Measurements from ENCODE around the gene GLIS1.
A peak's percentile ranks its signal among the peaks of the same experiment; 100 is the strongest.
"Not testable (repeated sequence)": the region's sequence is repeated elsewhere in the genome, so short reads cannot be mapped to it uniquely, and the experiment has no call there.

GLIS1 gene

DNA sequence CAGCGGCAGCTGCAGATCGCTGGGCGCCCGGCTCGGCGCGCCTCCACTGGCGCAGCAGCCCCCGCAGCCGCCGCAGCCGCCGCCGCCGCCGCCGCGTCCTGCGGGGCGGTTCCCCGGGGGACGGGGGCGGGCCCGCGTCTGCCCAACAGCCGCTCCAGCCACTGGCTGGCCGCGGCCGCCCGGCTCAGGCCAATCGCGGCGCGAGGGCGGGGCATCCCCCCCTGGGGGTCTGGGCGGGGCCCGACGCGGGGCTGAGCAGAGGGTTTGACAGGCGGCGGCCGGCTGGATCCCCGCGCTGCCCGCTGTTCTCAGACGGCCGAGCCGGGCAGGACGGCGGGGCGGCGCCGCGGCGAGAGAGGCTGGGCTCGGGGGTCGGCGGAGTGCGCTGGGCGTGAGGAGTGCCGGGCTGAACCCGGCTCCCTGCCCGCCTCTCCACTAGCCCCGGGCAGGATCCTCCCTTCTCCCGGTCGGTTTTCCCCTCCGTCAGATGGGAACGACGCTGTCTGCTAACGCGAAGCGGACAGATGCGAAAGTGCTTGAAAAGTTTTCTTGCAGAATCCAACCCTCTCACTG lies at the start of gene GLIS1:
GLIS1 (minus strand) TSS at position 56 of the 573 bp plus-strand sequence. CDS start 1,100 bp downstream, outside the sequence.
- peak; percentile 71 to 75 for DNase-seq (ENCODE audit: low read depth in 2 of 2)

DNA sequence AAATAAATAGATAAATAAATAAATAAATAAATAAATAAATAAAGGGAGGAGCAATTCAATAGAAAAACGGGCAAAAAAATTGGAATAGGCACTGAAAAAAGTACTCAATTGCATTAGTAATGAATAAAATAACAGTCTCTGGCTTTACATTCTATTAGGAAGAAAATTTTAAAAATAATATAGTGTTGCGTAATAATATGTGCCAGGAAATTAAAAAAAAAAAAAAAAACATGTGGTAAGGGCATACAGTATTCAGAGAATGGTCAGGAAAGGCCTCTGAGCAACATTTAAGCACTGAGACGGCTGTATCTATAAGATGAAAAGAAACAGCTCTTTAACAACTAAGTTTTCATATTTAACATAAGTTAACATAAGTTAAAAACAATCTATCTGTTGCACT lies 48.7 kb upstream of the GLIS1 start:
- no peak for DNase-seq (ENCODE audit: low read depth in 2 of 2)

DNA sequence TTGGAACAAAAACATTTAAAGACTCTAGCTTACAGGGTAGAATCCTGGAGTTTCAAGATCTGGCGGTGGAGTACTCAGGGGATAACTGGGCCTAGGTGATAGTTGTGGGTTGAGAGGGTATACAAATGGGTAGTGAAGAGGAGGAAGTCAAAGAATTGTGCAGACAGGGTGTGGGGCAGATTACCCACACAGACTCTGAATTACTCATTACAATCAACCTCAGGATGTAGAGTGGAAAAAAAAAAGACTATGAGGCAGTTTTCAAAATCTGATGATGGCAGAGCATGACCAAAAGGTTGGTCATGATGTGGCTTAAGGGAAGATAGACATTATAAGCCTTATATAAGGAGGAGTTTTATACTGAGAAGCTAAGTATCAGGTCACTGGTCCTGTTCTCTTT lies 44.1 kb upstream of the GLIS1 start:
- DNase-seq (ENCODE audit: low read depth in 2 of 2) = no peak

DNA sequence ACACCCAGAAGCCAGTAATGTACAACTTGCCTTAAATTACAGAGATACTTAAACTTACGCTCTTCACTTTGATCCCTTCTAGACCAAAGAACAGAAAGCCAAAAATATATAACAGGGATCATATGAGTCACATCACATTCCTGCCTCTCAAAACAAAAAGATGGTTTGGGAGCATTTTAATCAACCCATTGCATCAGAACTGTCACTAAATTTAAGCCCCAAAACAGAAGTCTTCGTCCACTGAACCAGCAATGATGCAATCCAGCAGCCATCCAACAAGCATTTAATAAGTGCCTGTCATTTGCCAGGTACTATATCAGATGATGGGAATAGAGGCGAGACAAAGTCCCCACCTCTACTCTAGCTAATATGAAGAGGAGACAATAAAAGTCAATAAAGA lies 42.7 kb upstream of the GLIS1 start:
- DNase-seq (ENCODE audit: low read depth in 2 of 2) = peak; percentile 55 to 57

DNA sequence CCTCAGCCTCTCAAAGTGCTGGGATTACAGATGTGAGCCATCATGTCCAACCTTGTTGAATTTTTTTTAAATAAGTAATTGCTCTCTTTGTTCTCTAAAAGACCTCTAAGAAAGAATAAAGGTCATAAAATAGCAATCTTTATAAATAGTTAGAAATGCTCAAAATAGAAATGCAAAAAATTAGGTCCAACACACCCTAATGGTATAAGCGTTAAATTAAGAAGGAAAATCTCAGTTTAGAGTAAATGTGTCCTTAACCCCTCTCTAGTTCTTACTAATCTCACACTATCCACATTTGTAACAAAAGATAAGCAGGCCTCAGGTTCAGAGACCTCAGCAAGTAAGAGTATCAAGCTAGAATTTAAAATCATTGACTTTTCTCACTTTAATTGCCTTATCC lies 38.3 kb upstream of the GLIS1 start:
- no peak for DNase-seq (ENCODE audit: low read depth in 2 of 2)

DNA sequence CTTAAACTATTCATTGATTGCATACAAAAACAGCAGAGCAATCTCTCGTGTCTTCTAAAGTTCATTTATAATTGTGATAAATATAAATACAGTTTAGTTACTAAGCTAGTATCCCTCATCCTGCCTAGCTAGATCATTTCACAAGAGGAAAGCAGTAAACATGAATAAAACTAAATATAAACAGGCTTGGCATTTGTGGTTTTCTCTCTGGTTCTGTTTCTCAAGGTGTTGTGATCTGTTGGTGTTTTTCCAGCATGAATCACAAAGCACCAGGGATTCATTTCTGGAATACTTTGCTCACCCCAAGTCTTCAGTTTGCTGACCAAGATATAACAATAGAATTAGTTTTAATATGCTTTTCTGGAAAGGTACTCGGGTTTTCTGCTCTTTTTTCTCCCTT lies 32.7 kb upstream of the GLIS1 start:
- DNase-seq (ENCODE audit: low read depth in 2 of 2) = peak; percentile 43 to 50

DNA sequence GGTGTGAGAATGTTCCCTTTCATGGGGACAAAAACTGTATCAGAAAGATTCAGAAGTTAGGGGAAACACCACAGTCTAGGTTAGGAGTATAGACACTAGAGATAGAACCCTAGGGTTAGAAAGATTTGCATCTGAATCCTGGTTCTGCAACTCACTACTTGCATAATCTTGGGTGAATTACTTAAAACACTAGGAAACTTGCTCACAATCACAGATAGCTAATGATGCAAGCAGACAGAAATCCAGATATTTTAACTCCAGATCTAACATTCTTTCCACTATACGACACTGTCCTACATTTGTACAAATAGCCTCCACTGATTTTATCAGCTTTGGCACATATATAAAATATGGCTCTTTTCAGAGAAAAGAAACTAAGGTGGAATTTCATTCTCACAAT lies 30.8 kb upstream of the GLIS1 start:
- peak; percentile 36 to 50 for DNase-seq (ENCODE audit: low read depth in 2 of 2)

DNA sequence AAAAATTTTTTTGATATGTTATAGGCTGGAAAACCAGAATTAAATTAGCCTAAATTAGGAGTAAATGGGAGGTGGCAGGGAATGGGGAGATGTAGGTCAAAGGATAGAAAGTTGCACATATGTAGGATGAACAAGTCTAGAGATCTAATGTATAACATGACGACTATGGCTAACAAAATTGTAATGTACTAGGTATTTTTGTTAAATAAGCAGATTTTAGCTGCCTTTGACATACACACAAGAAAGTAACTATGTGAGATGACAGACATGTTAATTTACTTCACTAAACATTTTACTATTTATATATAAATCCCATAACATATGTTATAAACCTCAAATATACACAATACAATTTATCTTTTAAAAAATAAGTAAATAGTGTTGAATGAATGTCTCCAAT lies 30.2 kb upstream of the GLIS1 start:
- no peak for DNase-seq (ENCODE audit: low read depth in 2 of 2)

DNA sequence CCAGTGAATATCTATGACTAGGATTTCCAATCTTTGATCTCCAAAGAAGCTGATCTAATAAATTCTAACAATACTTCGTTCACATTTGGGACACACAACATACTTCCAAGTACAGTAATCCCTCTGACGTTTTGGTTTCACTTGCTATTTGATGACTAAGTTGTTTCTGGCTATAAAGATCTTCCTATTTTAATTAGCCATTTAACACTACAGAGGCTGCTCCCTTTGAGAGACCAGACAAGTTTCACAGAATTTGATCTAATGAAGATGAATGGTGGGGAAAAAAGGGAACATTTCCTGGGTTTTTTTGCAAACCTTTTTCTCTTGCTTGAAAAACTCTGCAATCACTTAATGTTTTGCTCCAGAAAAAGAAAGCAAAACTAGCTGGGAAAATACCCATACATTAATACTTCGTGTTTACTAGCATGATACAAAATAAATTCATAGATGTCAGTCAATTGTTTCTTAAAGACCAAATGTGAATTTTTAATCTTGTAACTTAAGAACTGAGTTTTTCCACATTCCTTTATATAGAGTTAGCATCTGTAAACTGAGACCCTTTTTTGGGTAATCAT lies 28.0 kb upstream of the GLIS1 start:
- no peak for DNase-seq (ENCODE audit: low read depth in 2 of 2)

DNA sequence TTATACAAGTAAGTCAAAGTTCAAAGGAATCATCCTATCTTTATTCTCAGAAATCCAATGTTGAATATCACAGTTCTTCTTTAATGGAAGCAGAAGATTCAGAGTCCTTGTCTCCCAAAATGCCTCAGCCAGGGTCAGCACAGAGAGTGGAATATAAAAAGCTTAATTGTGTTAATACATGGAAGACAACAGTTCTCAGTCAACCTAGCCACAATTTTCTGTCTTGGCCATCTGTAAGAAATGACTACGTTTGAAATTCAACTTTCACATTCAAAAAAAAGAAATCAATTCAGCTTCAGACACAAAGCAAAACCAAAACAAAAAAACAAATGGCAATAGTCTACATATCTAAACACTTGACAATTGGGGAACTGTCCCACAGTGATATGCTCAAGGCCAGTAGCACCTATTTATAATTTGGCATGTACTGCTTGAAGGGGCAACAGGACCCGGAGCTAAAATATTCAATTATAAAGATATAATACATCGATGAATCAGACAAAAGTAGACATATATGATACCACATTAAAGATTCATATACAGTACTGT lies 27.3 kb upstream of the GLIS1 start:
- no peak for DNase-seq (ENCODE audit: low read depth in 2 of 2)

DNA sequence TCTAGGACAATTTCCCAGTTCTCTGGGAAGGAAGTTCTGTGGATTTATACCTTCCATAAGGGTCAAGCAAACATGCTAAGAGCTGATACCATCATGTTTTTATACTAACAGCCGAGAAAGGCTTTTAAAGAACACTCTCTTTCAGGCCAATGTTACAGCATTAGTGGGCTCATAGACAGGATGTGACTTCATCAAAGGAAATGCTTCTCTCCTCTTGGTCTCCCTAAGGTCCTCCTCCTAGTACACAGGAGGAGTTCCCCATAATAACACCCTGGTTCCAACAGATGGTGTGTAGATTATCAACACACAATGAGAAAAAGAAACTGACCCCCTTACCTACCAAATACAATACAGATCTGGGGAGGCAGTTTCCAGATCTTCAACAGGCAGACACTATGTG lies 26.7 kb upstream of the GLIS1 start:
- peak in 1 of 2 experiments; percentile 23 for DNase-seq (ENCODE audit: low read depth in 2 of 2)

DNA sequence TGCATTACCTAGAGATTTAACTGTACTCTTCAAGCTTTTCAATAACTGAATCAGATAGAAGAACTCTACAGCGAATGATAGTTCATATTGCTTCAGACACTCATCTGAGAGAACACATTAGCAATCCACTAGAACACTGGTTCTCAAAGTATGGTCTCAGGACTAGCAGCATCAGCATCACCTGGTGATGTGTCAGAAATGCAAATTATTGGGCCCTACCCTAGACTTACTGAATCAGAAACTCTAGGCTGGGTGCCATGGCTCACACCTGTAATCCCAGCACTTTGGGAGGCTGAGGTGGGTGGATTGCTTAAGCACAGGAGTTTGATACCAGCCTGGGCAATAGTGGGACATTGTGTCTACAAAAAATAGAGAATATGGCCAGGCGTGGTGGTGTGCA lies 24.9 kb upstream of the GLIS1 start:
- DNase-seq (ENCODE audit: low read depth in 2 of 2) = no peak

DNA sequence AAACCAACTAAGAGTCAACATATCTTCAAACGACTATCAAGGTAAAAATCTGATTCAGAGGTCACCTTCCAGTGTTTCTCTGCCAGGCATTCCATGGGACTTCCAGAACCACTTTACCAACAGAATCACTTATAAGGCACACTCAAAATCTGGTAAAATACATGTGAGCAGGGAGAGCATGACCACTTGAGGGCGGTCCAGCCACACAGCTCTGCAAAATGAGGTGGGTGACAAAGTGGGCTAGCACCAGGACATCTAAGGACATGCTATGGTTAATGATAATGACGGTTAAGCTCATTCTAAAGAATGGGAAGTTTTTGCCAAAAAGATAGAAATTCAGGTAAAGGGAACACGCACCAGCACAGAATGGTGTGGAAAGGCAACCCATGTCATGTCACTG lies 24.5 kb upstream of the GLIS1 start:
- DNase-seq (ENCODE audit: low read depth in 2 of 2) = no peak

DNA sequence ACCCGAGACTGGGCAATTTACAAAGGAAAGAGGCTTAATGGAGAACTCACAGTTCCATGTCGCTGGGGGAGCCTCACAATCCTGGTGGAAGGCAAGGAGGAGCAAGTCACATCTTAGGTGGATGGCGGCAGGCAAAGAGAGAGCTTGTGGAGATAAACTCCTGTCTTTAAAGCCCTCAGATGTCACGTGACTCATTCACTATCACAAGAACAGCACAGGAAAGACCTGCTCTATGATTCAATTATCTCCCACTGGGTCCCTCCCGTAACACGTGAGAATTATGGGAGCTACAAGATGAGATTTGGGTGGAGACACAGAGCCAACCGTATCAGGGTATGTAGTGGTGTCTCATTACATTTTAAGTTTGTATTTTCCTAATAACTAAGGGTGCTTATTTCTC lies 21.5 kb upstream of the GLIS1 start:
- DNase-seq (ENCODE audit: low read depth in 2 of 2) = not testable (repeated sequence)

DNA sequence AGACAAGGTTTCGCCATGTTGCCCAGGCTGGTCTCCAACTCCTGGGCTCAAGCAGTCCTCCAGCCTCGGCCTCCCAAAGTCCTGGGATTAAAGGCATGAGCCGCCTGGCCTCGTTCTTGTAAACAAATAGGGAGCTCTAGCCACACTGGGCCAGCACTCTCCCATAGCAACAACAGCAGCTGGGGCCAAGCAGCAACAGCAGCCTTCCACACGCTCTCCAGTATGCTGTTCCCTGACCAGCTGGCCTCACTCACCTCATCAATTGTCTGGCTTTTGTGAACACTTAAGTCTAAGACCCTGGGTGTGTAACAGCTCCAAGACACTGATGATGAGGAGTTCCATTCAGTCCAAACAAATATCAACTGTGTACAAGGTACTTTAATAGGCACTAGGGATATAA lies 16.9 kb upstream of the GLIS1 start:
- DNase-seq (ENCODE audit: low read depth in 2 of 2) = no peak

DNA sequence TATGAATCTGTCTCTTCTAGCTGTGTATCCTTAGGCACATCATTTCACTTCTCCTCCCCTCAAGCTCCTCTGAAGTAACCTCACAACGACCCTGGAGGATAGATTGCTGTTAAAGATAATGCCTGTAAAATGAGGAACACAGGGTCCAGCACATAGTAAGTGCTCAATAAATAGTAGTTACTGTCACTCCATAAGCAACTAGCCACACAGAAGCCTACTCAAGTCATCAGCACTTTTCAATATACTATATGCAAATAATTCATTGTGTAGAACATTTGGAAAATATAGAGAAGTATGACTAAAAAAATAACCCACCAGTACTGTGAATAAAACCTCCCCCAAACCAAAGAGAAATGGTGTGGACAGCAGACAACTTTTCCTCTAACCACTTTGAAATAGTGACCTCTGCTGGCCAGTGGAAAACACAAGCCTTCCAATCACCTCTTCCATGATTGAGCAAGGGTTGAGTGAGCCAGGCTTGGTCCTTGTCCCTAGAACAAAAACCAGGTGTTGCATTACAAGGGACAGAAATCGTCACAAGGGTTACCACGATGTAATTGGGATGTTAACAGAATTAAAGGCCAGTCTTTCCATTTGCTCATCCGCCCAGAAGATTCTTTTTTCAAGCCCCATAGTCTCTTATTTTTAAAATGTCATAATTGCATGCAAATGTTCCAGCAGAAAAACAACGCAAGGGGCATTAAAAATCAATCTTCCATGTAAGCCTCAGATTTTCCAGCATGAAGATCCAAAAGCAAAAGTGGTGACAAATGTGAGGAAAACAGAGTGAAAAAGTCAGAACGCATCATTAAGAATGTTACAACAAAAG lies 15.7 kb upstream of the GLIS1 start:
- DNase-seq (ENCODE audit: low read depth in 2 of 2) = no peak

DNA sequence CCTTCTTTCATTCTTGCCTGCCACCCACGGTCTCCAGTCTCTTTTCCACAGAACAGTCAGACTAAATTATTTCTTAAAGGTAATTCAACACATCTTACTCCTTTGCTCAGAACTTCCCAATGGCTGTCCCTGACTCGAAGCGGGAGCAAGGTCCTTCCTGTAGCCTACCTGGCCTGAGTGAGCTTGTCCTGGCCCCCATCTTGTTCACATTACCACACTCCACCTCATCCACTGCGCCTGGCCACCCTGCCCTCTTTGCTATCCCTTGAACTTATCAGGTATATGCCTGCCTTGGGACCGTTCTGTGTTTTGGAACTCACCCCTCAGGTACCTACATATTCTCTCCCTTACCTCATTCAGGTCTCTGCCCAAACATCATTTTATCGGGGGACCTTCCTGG lies 13.3 kb upstream of the GLIS1 start:
- no peak for DNase-seq (ENCODE audit: low read depth in 2 of 2)

DNA sequence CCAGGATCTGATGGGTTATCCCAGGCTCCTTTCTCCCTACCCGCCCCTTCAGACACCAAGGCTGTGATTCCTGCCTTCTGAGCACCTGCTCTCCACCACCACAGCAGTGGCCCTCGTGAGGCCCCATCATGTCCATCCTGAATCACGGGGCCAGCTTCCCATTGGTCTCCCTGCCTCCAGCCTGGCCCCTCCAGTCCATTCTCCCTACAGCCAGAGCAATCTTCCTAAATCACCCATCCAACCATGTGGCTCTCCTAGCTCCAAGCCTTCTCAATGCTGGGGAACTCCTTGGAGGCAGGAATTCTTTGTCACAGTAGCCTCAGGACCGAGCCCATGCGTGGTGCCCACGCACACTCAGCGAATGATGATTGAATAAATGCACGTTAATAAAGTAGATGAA lies 8.9 kb upstream of the GLIS1 start:
- DNase-seq (ENCODE audit: low read depth in 2 of 2) = no peak

DNA sequence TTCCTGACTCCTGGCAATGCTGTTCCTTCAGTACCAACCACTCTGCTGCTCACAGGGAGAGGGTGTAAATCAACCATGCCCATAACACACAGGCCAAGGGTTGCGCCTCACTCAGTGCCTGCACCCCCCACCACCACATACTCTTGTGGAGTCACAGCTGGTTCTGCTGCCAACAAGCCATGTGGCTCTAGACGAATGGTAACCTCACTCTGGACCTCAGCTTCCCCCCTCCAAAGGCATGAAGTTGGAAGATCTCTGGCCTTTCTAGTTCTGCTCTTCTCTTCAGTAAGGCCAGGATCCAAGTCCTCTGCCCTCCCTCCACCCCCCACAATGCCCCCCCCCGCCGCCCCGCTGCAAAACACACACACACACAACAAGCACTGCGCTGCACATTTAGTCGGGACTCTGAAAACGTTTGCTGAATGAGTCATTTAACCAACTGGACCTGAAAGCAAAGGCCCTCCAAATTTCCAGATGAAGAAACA lies 1.7 kb upstream of the GLIS1 start:
- DNase-seq (ENCODE audit: low read depth in 2 of 2) = peak in 1 of 2 experiments; percentile 69

DNA sequence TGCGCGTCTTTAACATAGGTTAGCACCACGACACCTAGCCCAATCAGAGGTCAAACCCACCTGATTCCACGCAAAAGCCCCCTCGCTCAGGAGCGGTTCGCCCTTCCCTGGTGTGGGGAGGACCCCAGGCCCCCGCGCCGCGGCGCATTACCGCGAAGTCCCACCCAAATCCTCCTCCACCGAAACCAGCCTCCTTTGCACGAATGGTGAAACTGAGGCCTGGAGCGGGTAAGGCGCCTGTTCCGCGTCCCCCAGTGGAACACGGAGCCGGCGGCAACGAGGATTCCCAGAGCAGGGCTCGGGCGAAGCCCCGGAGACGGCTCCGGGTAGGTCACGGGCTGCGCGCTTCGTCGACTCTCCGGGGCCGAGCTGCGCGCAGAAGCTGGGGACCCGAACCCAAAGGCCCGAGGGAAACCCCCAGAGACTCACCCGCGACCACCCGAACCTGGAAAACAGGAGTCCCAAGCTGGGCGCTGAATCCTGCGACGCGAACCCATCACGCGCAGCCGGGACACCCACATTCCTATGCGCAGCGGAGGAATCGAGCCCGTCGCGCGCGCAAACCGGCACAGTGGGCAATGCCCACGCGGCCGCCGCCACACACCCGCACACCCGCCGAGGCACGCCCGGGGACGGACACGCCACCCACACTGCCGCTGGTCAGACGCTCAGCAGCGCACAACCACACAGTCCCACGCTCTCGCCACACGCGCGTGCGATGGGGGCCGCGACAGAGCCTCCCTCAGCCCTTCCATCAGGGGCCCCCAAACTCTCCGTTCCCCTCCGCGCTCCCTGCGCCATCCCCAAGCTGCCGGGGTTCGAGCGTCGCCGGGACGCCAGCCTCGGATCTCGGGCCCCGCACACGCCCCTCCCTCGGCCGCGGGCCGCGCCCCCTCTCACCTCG lies 507 bp downstream of the GLIS1 start:
- DNase-seq (ENCODE audit: low read depth in 2 of 2) = no peak

DNA sequence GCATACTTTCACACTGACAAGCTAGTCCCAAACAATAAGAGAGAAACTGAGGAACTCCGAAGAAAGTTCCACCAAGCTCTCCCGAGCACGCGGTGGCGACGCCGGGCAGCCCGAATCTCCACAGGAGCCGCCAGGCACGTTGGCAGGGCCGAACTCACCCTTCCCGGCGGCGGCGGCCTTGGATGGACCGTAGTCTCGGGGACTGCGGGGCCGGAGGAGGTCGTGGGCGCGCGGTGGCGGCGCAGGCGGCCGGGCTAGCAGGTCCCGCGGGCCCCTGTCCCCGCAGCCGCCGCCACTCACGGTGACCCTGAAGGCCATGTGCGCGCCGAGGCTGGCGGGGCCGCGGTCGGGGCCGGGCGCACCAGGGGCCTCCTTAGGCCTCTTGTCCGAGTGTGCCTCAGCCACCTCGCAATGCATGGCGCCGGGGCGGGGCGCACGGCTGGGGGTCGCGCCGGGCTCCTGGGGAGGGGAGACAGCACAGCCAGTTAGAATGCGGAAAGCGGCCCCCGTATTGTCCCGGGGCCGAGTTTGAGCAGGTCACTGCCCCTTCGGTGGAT lies 1.2 kb downstream of the GLIS1 start:
- no peak for DNase-seq (ENCODE audit: low read depth in 2 of 2)
